Activated naive CD4-positive, alpha-beta T cell treated with anti-CD3 and anti-CD28 coated beads, Interleukin-2, amount 10 ng/mL, durations not matched to agents 7 days and 5 days (primary cell): ENCODE data around the gene IL21R.

Experiments used
- CTCF ChIA-PET: fragments of 350-600 bp; sonication (Branson Sonifier 250); formaldehyde crosslinking; loops from one replicate; lab custom pipeline; 2021; ENCODE audit warnings: antibody characterized with exemption; lab: Charles Lee
- DNase-seq: peaks from one replicate; pipeline ENCODE4 v3.0.0-alpha.2; 2020
- H3K27ac Mint-ChIP-seq: one replicate; pipeline ENCODE4 v1.8.0; 2021; ENCODE audit warnings: mild to moderate bottlenecking, moderate library complexity, mixed read lengths
- H3K27me3 Mint-ChIP-seq: one replicate; pipeline ENCODE4 v1.8.0; 2021; ENCODE audit warnings: mild to moderate bottlenecking, mixed read lengths
- H3K36me3 Mint-ChIP-seq: one replicate; pipeline ENCODE4 v1.8.0; 2021; ENCODE audit warnings: mixed read lengths
- H3K4me1 Mint-ChIP-seq: one replicate; pipeline ENCODE4 v1.8.0; 2021; ENCODE audit warnings: mixed read lengths
- H3K4me3 Mint-ChIP-seq: one replicate; pipeline ENCODE4 v1.8.0; 2021; ENCODE audit warnings: mild to moderate bottlenecking, moderate library complexity, mixed read lengths
- H3K9me3 Mint-ChIP-seq: one replicate; pipeline ENCODE4 v1.8.0; 2021; ENCODE audit warnings: mixed read lengths

Gene IL21R

DNA sequence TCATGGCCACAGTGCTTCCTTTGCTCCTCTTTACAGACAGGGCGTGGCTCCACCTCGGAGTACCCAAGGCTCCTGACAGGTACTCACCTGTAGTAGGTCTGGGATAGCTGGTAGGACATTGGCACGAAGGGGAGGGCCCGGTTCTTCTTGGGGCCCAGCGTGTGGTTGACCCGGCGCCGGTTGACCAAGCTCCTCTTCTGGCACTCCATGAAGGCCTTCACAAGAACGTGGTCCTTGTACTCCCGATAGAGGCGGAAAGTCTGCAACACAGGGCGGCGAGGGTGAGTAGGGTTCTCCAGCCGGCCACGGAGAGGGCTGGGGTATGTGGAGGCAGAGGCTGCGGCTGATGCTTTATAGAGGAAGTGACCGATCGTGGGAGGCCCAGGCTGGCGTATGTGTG, 69.7 kb downstream of the IL21R start:
- CTCF ChIA-PET, result no interaction called here
- H3K4me3 Mint-ChIP-seq, result no peak overlapping the region
- H3K36me3 Mint-ChIP-seq, result peaks cover 72% of the 10 kb centered on the region
- no peaks in the 10 kb centered on the region for H3K4me1 Mint-ChIP-seq
- no peak overlapping the region for H3K27ac Mint-ChIP-seq
- no peaks in the 10 kb centered on the region for H3K9me3 Mint-ChIP-seq
- H3K27me3 Mint-ChIP-seq, result no peaks in the 10 kb centered on the region
- DNase-seq, result no peak

GRCh38 chr16:27472091-27473020, 70.4 kb downstream of the IL21R start:
- no peak overlapping the region for H3K27ac Mint-ChIP-seq
- no peak overlapping the region for H3K4me3 Mint-ChIP-seq
- CTCF ChIA-PET, result no interaction called here
- H3K36me3 Mint-ChIP-seq, result peaks cover 72% of the 10 kb centered on the region
- H3K27me3 Mint-ChIP-seq, result no peaks in the 10 kb centered on the region
- DNase-seq, result no peak
- H3K4me1 Mint-ChIP-seq, result no peaks in the 10 kb centered on the region
- H3K9me3 Mint-ChIP-seq, result no peaks in the 10 kb centered on the region

- Mint-ChIP-seq H3K4me1 (no peaks in the 10 kb centered on the region), H3K36me3 (peaks cover 69% of the 10 kb centered on the region)
Observed at GRCh38 chr16:27473101-27473900, 71.3 kb downstream of the IL21R start.

DNA sequence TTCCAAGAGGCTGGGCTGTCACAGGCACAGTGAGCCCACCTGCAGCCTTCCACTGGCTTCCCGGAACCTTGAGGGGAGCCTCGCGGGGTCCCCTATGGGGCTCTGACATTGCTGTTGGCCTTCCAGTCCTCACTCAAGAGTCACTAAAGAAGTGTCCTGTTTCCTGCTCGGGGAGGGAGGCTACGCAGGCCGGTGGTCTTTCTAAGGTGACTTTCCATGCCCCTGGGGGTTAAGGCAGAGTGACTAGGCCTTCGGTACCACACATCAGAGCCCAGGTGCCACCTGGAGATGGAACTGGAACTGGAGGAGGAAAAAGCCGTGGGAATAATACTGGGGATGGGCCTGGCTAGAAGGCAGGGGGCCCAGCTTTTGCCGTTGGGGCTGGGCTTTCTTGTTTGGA, 72.1 kb downstream of the IL21R start:
- H3K27me3 Mint-ChIP-seq, result no peaks in the 10 kb centered on the region
- H3K27ac Mint-ChIP-seq, result no peak overlapping the region
- no peak overlapping the region for H3K4me3 Mint-ChIP-seq
- CTCF ChIA-PET, result no interaction called here
- no peak for DNase-seq
- H3K9me3 Mint-ChIP-seq, result no peaks in the 10 kb centered on the region
- H3K4me1 Mint-ChIP-seq, result no peaks in the 10 kb centered on the region
- peaks cover 69% of the 10 kb centered on the region for H3K36me3 Mint-ChIP-seq

More at GRCh38 chr16:27473101-27473900, 71.3 kb downstream of the IL21R start:
- no peaks in the 10 kb centered on the region for H3K27me3 Mint-ChIP-seq
- CTCF ChIA-PET, result no interaction called here
- DNase-seq, result no peak
- H3K4me3 Mint-ChIP-seq, result no peak overlapping the region
- no peaks in the 10 kb centered on the region for H3K9me3 Mint-ChIP-seq
- H3K27ac Mint-ChIP-seq, result no peak overlapping the region

- Mint-ChIP-seq H3K9me3 (no peaks in the 10 kb centered on the region), H3K4me3 (no peak overlapping the region), H3K36me3 (peaks cover 60% of the 10 kb centered on the region), H3K27ac (no peak overlapping the region), H3K27me3 (no peaks in the 10 kb centered on the region), H3K4me1 (no peaks in the 10 kb centered on the region)
- CTCF ChIA-PET, result no interaction called here
- DNase-seq, result no peak
Observed at GRCh38 chr16:27474921-27475320, 72.9 kb downstream of the IL21R start.

DNA sequence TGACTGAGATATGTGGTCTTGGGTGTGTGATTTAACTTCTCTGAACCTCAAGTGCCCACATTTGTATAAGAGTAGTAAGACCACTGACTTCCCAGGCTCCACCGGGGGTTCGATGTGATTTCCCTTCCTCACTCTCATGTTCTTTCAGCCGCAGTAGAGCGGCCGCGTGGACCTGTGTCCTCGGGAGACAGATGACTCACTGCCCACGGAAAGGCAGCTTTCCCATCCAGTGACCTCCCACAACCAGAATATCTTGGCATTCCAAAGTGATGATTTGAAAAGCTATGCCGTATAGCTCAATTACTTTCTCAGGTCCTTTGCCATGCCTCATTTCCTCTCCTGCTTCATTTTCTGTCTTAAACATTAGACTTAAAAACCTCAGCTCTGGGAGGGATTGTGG, 73.6 kb downstream of the IL21R start:
- Mint-ChIP-seq H3K27ac (no peak overlapping the region), H3K36me3 (peaks cover 58% of the 10 kb centered on the region), H3K9me3 (no peaks in the 10 kb centered on the region), H3K4me3 (no peak overlapping the region), H3K4me1 (no peaks in the 10 kb centered on the region), H3K27me3 (no peaks in the 10 kb centered on the region)
- no peak for DNase-seq
- CTCF ChIA-PET, result no interaction called here

DNA sequence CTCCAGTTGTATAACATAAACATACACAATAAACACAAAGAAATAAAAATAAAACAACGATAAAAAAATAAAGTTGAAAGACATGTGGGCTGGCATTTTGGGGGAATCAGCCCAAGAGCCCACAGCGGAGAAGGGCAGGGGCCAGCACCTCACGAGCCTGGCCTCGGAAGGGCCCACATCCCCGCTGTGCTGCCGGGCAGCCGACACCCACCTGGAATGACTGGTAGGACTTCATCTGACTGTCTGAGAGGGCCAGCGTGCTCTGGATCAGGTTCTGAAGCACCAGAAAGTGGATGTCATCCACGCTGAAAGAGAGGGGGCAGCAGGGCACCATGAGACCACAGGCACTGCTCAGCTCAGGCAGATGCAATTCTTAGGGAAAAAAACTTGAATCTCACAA, 74.3 kb downstream of the IL21R start:
- CTCF ChIA-PET, result interaction anchor here (0.6 kb wide), 1 partner anchor 48 kb away, joined by 3 read pairs; no protein-coding TSS in a partner anchor
- no peak overlapping the region for H3K4me3 Mint-ChIP-seq
- H3K27me3 Mint-ChIP-seq, result no peaks in the 10 kb centered on the region
- H3K9me3 Mint-ChIP-seq, result no peaks in the 10 kb centered on the region
- H3K27ac Mint-ChIP-seq, result no peak overlapping the region
- H3K36me3 Mint-ChIP-seq, result peaks cover 55% of the 10 kb centered on the region
- no peak for DNase-seq
- no peaks in the 10 kb centered on the region for H3K4me1 Mint-ChIP-seq

- no peak overlapping the region for H3K27ac Mint-ChIP-seq
- CTCF ChIA-PET, result no interaction called here
- no peak for DNase-seq
- H3K9me3 Mint-ChIP-seq, result no peaks in the 10 kb centered on the region
- no peaks in the 10 kb centered on the region for H3K27me3 Mint-ChIP-seq
- no peaks in the 10 kb centered on the region for H3K4me1 Mint-ChIP-seq
- peaks cover 51% of the 10 kb centered on the region for H3K36me3 Mint-ChIP-seq
- no peak overlapping the region for H3K4me3 Mint-ChIP-seq
Observed at GRCh38 chr16:27480761-27481160, 78.8 kb downstream of the IL21R start.

DNA sequence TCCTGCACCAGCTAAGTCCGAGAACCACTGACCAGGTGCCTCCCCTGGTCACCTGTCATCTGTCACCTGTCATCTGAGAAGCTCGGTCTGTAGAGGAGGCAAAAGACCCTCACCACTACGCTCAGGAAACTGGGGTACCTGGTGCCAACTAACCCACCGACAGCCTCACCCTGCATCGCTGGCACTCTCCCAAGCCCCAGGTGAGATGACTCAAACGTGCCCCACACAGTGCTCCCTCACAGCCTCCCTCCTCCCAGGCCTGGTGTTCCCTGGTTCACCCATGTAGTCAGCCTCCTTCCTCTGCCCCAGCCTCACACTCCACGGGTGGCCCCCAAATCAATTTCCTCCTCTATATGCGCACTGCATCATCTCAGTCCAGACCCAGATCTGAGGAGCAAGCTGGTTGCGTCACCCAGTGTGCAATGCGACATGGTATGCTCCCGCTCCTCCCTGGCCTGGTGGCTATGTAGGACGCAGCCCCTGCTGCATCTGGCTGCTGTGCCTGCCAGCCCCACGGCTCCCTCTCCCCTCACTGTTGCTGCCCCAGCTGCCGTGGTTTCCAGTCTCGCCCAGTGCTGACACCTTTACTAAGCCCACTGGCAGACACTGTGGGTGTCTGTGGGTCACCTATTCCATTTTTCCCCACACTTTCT, 79.4 kb downstream of the IL21R start:
- Mint-ChIP-seq H3K4me1 (no peaks in the 10 kb centered on the region), H3K9me3 (no peaks in the 10 kb centered on the region), H3K27me3 (no peaks in the 10 kb centered on the region), H3K27ac (no peak overlapping the region), H3K4me3 (no peak overlapping the region), H3K36me3 (peaks cover 54% of the 10 kb centered on the region)
- DNase-seq, result no peak
- CTCF ChIA-PET, result no interaction called here

DNA sequence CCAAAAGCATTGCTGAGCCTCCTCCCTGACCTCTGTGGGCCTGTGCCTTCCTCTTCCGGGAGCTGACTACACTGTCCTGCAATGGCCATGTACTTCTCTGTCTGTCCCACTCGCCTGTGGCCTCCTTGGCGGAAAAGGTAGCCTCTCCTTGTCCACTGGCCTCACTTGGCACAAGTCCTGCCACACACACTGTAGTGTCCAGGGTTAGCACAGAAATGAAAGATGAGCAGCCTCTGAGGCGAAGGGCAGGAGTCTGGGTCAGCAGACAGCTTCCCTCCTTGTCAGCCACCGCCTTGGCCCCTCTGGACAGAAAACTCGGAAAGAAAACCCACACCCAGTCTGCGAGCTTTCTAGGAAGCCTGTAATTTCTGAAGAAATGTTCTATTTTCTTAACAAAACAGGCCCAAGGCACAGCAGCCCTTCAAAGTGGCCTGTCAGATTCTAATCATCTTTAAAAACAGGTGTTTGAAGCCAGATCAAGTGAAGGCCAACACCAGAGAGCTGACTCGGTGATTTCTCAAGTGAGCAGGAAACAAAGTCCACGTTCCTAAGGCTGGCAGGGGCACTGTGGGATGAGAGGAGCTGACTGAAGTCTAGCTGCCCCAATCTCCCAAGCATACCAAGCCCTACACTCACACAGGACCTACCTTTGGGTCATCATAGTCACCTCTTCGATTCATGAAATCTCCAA, 80.6 kb downstream of the IL21R start:
- CTCF ChIA-PET, result no interaction called here
- H3K4me1 Mint-ChIP-seq, result no peaks in the 10 kb centered on the region
- H3K9me3 Mint-ChIP-seq, result no peaks in the 10 kb centered on the region
- no peak for DNase-seq
- no peaks in the 10 kb centered on the region for H3K27me3 Mint-ChIP-seq
- H3K4me3 Mint-ChIP-seq, result no peak overlapping the region
- no peak overlapping the region for H3K27ac Mint-ChIP-seq
- H3K36me3 Mint-ChIP-seq, result peaks cover 48% of the 10 kb centered on the region

DNA sequence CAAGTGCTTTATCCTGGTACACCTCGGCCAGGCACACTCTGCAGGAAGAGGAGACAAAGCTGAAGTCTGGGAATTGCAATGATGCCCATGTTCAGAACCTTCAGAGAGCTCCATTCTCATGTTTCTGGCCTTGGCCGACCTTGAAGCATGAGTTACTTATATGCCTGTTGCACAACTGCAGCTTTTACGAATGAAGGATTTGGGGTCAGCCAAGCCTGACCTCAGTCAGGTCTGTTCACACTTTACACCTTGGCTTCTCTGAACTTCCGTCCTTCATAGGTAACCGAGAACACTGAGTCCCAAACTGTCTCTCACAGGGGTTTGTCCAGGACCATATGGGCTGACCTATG, 81.1 kb downstream of the IL21R start:
- peaks cover 47% of the 10 kb centered on the region for H3K36me3 Mint-ChIP-seq

DNA sequence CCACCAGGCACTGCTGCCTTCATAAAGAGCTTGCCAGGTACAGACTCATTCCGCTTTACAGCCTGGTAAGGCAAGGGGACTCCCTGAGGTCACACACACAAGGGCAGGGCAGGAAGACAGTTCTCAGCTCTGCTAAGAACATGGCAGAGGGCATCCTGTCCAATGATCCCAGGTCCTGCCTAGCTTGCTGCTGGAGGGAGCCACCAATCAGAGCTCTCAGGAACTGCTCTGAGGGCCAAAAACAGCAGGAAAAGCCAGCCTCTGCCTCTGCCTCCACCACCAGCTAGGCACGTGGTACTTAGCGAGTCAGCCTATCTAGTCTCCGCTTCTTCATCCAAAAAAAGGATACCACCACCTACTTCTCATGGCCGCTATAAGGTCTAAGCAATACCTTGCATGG, 81.7 kb downstream of the IL21R start:
- DNase-seq, result no peak
- Mint-ChIP-seq H3K27ac (no peak overlapping the region), H3K9me3 (no peaks in the 10 kb centered on the region), H3K36me3 (peaks cover 47% of the 10 kb centered on the region), H3K27me3 (no peaks in the 10 kb centered on the region), H3K4me1 (no peaks in the 10 kb centered on the region), H3K4me3 (no peak overlapping the region)
- CTCF ChIA-PET, result no interaction called here

More for the DNA sequence above, 81.1 kb downstream of the IL21R start:
- no peak overlapping the region for H3K4me3 Mint-ChIP-seq
- no peaks in the 10 kb centered on the region for H3K4me1 Mint-ChIP-seq
- DNase-seq, result no peak
- no peaks in the 10 kb centered on the region for H3K27me3 Mint-ChIP-seq
- H3K9me3 Mint-ChIP-seq, result no peaks in the 10 kb centered on the region
- CTCF ChIA-PET, result no interaction called here
- H3K27ac Mint-ChIP-seq, result no peak overlapping the region

DNA sequence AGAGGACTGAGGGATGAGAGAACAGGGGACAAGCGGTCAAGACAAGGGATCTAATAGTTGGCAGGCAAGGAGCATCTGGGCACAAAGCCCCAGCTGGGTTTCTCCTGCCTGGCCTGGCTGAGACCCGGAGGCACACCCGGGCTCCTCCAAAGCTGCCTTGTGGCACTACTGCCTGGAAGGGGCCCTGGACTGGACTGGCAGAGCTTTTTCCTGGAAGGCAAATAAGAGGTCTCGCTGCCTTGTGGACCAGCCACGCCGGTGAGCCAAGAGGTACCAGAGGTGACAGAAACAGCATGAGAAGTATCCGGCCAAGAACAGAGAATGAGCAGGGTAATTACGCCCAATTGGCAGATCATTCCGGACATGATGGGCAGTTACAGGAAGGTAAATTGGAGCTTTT, 83.2 kb downstream of the IL21R start:
- CTCF ChIA-PET, result no interaction called here
- Mint-ChIP-seq H3K36me3 (peaks cover 48% of the 10 kb centered on the region), H3K9me3 (no peaks in the 10 kb centered on the region), H3K4me3 (no peak overlapping the region), H3K27me3 (no peaks in the 10 kb centered on the region), H3K4me1 (no peaks in the 10 kb centered on the region), H3K27ac (no peak overlapping the region)
- no peak for DNase-seq

DNA sequence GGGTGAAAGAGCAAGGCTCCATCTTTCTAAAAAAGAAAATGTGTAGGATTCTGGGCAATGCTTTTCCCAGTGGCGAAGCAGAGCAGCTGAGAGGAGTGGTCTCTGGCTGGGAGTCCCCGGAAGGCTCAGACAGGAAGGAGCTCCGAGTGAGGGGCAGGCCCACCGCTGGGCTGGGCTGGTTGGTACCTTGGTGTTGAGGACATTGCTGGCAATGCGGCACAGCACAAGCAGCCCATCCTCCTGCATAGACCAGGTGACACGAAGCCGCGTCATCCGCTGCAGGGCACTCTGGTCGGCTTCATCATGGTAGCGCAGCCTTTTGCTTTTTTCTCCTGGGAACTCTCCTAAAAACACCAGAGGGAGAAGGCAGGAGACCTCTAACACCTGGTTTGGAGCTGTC, 83.8 kb downstream of the IL21R start:
- H3K4me1 Mint-ChIP-seq, result no peaks in the 10 kb centered on the region
- H3K36me3 Mint-ChIP-seq, result peaks cover 47% of the 10 kb centered on the region
- no peaks in the 10 kb centered on the region for H3K9me3 Mint-ChIP-seq
- H3K27me3 Mint-ChIP-seq, result no peaks in the 10 kb centered on the region
- CTCF ChIA-PET, result no interaction called here
- no peak for DNase-seq
- no peak overlapping the region for H3K27ac Mint-ChIP-seq
- no peak overlapping the region for H3K4me3 Mint-ChIP-seq
